Measurements from ENCODE around the gene OTOP2.

OTOP2 gene

DNA sequence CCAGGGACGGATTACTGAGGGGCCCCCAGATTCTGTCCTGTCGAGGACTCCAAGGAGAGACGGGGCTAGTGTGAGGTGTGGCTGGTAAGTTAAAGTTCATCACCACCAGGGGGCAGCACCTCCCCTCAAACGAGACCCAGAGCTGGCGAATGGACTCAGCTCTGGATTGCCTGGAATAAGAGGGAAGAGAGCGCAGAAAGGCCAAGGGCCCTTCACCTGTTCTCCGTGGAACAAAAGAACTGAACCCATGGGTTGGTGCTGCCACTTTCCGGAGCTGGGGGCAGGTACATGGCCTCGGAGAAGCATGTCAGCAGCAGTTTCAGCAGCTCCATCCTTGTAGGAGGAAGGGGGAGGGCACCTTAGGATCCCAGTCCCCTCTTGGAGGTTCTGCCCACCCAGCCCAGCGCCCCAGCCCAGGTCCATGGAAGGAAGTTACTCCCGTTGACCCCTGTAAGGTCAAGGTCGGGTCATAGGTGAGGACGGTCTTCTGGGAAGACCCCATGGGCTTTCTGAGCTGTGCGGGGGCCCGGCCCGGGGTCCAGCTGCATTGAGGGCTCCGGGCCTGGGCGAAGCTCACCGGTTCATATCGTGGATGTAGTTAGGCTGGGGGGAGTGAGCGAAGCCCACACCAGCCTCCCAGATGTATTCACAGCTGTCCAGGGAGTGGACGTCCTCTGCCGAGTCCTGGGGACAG is 37.7 kb downstream of the OTOP2 start:
- TF ChIP-seq, protein P1, sequence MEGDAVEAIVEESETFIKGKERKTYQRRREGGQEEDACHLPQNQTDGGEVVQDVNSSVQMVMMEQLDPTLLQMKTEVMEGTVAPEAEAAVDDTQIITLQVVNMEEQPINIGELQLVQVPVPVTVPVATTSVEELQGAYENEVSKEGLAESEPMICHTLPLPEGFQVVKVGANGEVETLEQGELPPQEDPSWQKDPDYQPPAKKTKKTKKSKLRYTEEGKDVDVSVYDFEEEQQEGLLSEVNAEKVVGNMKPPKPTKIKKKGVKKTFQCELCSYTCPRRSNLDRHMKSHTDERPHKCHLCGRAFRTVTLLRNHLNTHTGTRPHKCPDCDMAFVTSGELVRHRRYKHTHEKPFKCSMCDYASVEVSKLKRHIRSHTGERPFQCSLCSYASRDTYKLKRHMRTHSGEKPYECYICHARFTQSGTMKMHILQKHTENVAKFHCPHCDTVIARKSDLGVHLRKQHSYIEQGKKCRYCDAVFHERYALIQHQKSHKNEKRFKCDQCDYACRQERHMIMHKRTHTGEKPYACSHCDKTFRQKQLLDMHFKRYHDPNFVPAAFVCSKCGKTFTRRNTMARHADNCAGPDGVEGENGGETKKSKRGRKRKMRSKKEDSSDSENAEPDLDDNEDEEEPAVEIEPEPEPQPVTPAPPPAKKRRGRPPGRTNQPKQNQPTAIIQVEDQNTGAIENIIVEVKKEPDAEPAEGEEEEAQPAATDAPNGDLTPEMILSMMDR (IDR thresholded peaks at IDR 0.05; ENCODE audit: poor library complexity, severe bottlenecking), result peak; percentile 81
- no peaks in the 10 kb centered on the region for H3K27me3 ChIP-seq (ENCODE audit: insufficient read depth, poor library complexity, severe bottlenecking)
- H3K9me3 ChIP-seq (ENCODE audit: severe bottlenecking), result no peaks in the 10 kb centered on the region
- H3K4me3 ChIP-seq (ENCODE audit: severe bottlenecking), result no peak overlapping the region
- no peak for DNase-seq (ENCODE audit: low spot score)
- no peaks in the 10 kb centered on the region for H3K36me3 ChIP-seq (ENCODE audit: low read depth)
- peak; percentile 72 for ATAC-seq (ENCODE audit: low read depth)
- peaks cover 4% of the 10 kb centered on the region for H3K4me1 ChIP-seq (ENCODE audit: insufficient read depth, poor library complexity, severe bottlenecking)
- H3K27ac ChIP-seq (ENCODE audit: poor library complexity, severe bottlenecking), result no peak overlapping the region

DNA sequence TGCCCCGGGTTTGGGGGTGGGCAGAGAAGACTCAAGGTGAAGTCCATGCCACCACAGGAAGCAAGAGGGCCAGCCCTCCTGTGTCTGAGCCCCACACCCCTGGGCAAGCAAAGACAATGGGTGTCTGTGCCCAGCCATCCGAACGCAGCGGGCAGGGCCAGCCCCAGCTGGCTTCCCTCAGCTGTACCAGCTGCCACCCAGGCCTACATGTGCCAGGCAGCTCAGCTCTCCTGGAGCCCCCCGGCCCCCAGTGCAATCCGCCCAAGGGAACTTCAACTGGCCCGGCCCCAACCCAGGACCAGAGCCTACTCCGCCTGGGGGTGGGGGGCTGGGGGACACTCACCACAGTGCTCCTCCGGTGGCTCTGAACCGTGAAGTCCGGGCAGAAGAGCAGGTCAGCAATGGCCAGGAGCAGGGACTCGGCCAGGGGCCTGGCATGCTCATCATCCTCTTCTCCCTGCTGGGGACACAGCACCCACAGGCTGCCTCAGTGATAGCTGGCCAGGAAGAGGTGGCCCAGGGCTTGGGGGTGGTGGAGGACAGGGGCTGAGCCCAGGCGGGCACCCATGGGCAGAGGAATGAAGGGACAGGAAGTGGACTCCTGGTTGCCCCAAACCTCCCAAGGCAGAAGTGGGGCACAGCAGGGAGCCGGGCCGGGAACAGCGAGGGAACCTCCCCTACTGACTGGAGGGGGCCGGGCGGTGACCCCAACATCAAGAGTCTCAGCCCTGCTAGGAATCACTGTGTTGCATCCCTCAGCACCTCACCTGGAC is 38.7 kb downstream of the OTOP2 start:
- no peaks in the 10 kb centered on the region for H3K9me3 ChIP-seq (ENCODE audit: severe bottlenecking)
- no peak for DNase-seq (ENCODE audit: low spot score)
- no peak overlapping the region for H3K4me3 ChIP-seq (ENCODE audit: severe bottlenecking)
- no peaks in the 10 kb centered on the region for H3K36me3 ChIP-seq (ENCODE audit: low read depth)
- ATAC-seq (ENCODE audit: low read depth), result no peak
- no peak overlapping the region for H3K27ac ChIP-seq (ENCODE audit: poor library complexity, severe bottlenecking)
- H3K4me1 ChIP-seq (ENCODE audit: insufficient read depth, poor library complexity, severe bottlenecking), result peaks cover 4% of the 10 kb centered on the region
- TF ChIP-seq, protein P1 (IDR thresholded peaks at IDR 0.05; ENCODE audit: poor library complexity, severe bottlenecking), result no peak
- no peaks in the 10 kb centered on the region for H3K27me3 ChIP-seq (ENCODE audit: insufficient read depth, poor library complexity, severe bottlenecking)

DNA sequence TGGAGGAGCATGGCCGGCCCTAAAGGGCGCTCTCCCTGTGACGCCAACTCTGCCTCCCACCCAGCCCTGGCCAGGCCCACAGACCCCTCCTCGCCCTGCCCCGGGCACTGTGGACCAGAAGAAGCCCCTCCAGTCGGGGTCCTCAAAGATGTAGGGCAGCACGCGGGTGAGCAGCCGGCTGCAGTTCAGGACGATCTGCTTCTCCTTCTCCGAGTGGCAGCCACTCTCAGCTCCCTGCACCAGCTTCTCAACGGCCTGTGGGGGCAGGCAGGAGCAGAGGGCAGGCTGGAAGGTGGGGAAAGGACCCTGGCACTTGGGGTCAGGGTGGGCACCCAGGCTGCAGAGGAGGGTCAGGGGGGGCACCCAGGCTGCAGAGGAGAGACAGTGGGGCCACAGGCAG is 39.6 kb downstream of the OTOP2 start:
- DNase-seq (ENCODE audit: low spot score) (no peak), ATAC-seq (ENCODE audit: low read depth) (no peak)
- no peak overlapping the region for H3K27ac ChIP-seq (ENCODE audit: poor library complexity, severe bottlenecking)

DNA sequence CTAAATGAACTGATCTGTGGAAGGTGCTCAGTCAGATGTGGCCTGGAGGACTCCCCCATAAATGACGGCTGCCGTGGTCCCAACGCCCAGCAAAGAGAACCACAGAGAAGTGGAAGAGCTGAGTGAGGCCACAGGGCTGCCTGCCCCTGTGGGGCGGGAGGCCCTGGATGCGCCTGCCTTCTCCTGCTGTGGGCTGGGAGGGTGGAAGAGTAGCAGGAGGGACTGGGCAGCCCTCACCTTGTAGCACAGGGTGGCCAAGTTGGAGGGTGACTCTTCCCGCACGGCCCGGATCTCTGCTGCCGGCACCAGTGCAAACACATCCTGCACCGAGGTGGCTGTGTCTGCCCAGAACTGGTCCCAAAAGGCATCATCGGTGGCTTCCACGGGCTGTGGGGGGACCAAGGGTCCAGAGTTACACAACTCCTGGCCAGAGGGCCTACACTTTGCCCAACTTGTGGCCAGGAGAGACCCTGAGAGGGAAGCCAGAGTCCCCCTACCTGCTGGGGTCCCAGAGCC is 40.2 kb downstream of the OTOP2 start:
- DNase-seq (ENCODE audit: low spot score) (no peak), ATAC-seq (ENCODE audit: low read depth) (no peak)
- H3K4me1 ChIP-seq (ENCODE audit: insufficient read depth, poor library complexity, severe bottlenecking), result peaks cover 4% of the 10 kb centered on the region
- H3K36me3 ChIP-seq (ENCODE audit: low read depth), result no peaks in the 10 kb centered on the region
- no peaks in the 10 kb centered on the region for H3K9me3 ChIP-seq (ENCODE audit: severe bottlenecking)
- H3K27ac ChIP-seq (ENCODE audit: poor library complexity, severe bottlenecking), result no peak overlapping the region
- H3K4me3 ChIP-seq (ENCODE audit: severe bottlenecking), result no peak overlapping the region
- no peaks in the 10 kb centered on the region for H3K27me3 ChIP-seq (ENCODE audit: insufficient read depth, poor library complexity, severe bottlenecking)
- TF ChIP-seq, protein P1 (IDR thresholded peaks at IDR 0.05; ENCODE audit: poor library complexity, severe bottlenecking), result no peak

More for the DNA sequence above, 39.6 kb downstream of the OTOP2 start:
- no peaks in the 10 kb centered on the region for H3K27me3 ChIP-seq (ENCODE audit: insufficient read depth, poor library complexity, severe bottlenecking)
- peaks cover 4% of the 10 kb centered on the region for H3K4me1 ChIP-seq (ENCODE audit: insufficient read depth, poor library complexity, severe bottlenecking)
- no peaks in the 10 kb centered on the region for H3K9me3 ChIP-seq (ENCODE audit: severe bottlenecking)
- no peaks in the 10 kb centered on the region for H3K36me3 ChIP-seq (ENCODE audit: low read depth)
- TF ChIP-seq, protein P1 (IDR thresholded peaks at IDR 0.05; ENCODE audit: poor library complexity, severe bottlenecking), result no peak
- H3K4me3 ChIP-seq (ENCODE audit: severe bottlenecking), result no peak overlapping the region
